ENCODE results near the gene LRP8. TPM values are rescaled to one million over a fixed set of nuclear protein-coding genes. Genes with fewer than 3 reads are reported as not detected.

LRP8 gene
- polyA plus RNA-seq (ENCODE audit: insufficient read length in 3 of 3), result 1 to 10 TPM; 4.6 to 6.3 (median 5.1) TPM

GRCh38 chr1:53328009-53328461 lies at the start of gene LRP8:
Gene LRP8, minus strand, starts transcription at chr1:53328070. Its CDS starts 158 bp downstream, at chr1:53327912.
- no peak for DNase-seq (ENCODE audit: low read depth in 3 of 3, low spot score in 2 of 3)

GRCh38 chr1:53377438-53377841 lies 49.6 kb upstream of the LRP8 start:
- DNase-seq (ENCODE audit: low read depth in 3 of 3, low spot score in 2 of 3), result no peak

- no peak for DNase-seq (ENCODE audit: low read depth in 3 of 3, low spot score in 2 of 3)
These were observed 49.0 kb upstream of the LRP8 start for GRCh38 chr1:53376742-53377437.

DNA sequence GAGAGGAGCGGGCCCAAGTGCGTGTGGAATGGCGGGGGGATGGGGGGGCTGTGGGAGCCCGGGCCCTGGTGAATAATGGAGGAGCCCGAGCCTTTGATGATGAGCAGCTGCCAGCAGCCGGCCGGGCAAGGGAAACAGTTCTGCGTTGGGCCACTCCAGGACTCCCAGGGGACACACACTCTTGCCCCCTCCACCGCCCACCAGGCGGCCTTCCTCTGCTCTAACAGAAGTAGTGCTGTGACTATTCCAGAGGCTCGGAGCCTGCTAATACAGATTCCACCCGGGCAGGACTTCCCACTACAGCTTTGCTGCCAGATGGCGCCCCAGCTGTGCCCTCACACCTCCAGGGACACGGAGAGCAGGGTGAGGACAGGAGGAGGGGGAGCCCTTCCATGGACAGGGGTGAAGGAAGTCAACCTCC lies 48.2 kb upstream of the LRP8 start:
- DNase-seq (ENCODE audit: low read depth in 3 of 3, low spot score in 2 of 3), result no peak

DNA sequence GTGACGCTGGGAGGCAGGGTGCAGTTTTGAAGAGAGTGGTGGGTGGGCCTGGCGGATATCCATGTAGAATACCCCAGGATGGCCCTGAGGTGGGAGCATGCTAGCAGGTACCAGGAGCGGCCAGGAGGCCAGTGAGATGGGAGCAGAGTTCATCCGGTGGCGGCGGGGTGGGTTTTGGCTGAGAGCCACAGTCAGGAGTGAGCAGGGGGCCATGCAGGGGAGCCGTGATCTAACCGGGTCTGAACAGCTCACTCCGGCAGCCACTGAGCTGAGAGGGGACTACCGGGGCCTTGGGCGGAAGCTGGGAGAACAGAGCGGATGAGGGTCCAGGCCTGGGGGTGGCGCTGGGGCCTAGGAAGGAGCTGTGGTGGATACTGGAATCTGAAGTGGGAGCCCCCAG lies 47.6 kb upstream of the LRP8 start:
- no peak for DNase-seq (ENCODE audit: low read depth in 3 of 3, low spot score in 2 of 3)

- no peak for DNase-seq (ENCODE audit: low read depth in 3 of 3, low spot score in 2 of 3)
These were observed 45.4 kb upstream of the LRP8 start for GRCh38 chr1:53373246-53373645.

GRCh38 chr1:53372501-53372951 lies 44.7 kb upstream of the LRP8 start:
- no peak for DNase-seq (ENCODE audit: low read depth in 3 of 3, low spot score in 2 of 3)

DNA sequence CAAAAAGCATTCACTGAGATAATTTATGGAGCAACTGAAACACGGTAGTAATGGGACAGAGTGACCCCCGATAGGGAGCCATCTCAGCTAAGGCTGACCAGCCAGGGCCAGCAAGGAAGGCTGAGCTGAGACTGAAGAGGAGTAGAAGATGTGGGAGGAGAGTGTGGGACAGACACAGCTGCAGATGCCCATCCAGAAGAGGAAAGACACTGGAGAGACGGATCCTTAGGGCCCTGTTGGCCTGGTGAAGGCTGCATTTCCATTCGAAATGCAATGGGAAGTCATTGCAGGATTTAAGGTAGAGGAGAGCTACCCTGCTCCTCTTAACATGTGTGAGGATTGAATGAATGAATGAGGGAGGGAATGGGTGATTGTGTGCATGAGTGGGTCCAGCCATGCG lies 44.0 kb upstream of the LRP8 start:
- DNase-seq (ENCODE audit: low read depth in 3 of 3, low spot score in 2 of 3), result no peak

DNA sequence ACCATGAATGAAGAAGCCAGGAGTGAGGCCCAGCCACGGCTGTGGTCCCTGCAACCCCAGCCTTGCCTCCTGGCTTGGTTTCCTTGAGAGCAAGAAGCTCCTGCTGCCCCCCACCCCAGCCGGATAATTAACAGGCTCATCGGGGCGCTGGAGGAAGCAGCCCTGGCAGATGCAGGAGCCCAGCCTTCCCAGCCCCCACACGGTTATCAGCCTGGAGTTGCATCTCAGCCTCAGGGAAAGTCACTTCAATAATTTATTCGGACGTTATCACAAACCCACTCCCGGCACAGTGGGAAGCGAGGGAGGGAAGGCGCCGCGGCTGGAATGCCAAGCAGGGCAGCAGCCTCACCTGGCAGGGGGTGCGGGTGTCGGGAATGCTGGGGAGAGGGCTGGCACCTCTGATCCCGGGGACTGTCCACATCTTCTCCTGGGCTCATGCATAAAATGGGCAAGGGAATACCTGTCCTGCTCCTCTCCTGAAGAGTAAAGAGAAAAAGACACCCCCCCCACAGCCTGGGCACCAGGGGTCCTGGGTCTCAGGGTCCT lies 43.3 kb upstream of the LRP8 start:
- DNase-seq (ENCODE audit: low read depth in 3 of 3, low spot score in 2 of 3), result no peak

GRCh38 chr1:53370369-53370961 lies 42.6 kb upstream of the LRP8 start:
- no peak for DNase-seq (ENCODE audit: low read depth in 3 of 3, low spot score in 2 of 3)

DNA sequence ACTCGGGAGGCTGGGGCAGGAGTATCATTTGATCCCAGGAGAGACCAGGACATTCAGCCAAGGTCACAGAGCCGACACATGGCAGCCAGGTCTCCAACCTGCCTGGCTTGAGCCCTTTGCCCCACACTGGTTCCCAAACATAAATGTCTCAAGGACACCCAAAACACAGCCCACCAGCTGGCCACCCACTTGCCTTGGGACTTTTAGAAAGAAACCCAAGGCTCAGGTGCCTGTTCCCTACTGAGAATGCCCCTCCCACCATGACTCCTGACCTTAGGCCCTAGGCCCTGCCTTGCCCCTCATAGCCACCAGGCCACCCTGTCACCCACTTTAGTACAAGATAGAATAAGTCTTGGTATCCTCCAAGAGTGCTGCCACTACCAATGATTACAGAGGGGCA lies 41.9 kb upstream of the LRP8 start:
- no peak for DNase-seq (ENCODE audit: low read depth in 3 of 3, low spot score in 2 of 3)

DNA sequence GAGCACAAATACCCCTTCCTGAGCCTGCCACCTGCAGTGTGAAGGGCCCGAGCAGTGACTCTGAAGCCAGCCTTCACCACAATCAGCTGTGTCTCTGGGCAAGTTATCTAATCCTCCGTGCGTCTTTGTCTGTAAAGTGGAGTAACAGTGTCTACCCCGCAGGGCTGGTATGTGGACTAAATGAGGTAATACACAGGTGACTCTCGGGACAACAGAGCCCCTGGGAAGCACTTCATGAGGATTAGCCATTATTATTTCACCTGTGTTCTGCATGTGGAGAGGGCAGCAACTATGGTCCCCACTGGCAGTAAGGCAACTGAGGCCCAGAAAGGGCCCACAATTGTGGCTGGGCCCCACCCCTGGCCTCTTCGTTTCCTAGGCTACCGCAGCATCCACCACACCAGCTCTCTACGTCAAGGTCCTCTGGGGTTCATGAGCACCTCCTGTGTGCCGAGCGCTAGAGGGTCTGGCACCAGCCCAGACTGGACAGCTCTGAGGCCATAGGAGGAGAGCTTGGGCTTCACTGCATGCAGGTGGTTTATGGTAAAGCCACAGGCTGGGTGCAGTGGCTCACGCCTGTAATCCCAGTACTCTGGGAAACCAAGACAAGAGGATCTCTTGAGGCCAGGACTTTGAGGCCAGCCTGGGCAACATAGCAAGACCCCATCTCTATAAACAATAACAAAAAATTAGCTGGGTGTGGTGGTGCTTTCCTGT lies 41.3 kb upstream of the LRP8 start:
- no peak for DNase-seq (ENCODE audit: low read depth in 3 of 3, low spot score in 2 of 3)

DNA sequence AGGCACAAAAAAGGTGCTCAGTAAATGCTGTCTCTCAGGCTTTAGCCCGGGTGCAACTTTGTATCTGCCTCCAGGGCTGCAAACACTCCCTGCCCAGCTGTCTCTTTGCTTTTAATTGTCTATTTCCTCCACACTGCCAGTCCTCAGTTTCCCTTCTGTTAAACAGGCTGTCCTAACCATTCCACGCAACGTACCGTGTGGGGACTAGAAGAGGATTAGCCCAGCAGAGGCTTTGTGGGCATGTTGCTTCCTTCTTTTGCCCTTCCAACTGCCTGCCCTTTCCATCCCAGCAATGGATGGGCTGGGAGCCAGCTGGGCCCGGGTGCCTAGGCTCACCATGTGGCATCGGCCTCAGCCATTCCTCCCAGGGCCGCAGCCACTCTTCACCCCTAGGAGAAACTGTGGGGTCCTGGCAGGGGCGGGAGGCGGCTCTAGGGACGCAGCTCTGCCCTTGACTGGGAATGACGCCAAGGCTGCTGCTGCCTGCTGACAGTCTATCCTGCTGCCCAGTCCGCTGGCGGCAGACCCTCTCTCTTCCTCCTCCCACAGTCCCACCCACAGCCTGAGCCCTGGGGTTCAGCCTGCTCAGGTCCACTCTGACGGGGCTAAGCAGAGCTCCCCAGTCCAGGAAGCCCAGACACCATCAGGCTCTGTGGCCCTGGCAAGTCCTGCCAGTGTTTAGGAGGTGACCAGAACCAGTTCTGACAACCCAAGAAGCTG lies 40.6 kb upstream of the LRP8 start:
- no peak for DNase-seq (ENCODE audit: low read depth in 3 of 3, low spot score in 2 of 3)

DNA sequence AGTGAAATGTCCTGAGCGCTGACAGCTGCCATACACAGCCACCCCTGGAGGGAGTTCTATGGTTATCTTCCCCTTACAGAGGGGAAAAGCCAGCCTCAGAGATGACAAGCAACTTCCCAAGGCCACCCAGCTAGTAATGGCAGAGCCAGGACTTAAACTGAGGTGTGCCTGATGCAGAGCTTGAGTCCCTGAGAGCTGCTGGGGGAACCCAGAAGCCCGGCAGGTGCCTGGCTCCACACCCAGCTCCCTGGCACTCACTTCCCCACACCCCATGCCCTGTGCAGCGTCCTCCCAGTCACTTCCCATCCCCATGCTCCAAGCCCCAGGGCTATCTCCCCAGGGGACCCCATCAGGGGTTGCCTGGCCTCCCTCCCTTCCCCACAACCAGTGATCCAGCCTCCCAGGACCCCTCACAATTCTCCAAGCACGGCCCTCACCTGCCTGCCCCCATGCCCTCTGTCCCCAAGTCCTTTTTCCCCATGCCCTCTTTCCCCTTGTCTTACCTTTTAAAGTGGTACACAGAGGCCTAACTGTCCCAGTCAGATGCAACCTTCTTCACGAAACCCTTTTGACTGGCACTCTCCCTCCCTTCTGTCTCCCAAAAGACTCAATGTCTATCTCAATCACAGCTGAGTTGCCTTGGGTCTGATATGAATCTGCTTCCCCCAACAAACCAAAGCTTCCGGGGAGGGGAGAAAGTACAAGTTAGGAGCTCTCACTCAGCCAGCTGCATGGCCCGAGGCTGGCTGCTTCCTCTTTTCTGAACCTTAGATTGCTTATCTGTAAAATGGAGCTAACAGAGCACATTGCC lies 39.8 kb upstream of the LRP8 start:
- no peak for DNase-seq (ENCODE audit: low read depth in 3 of 3, low spot score in 2 of 3)

- DNase-seq (ENCODE audit: low read depth in 3 of 3, low spot score in 2 of 3), result no peak
These were observed 39.1 kb upstream of the LRP8 start for GRCh38 chr1:53366901-53367502.

DNA sequence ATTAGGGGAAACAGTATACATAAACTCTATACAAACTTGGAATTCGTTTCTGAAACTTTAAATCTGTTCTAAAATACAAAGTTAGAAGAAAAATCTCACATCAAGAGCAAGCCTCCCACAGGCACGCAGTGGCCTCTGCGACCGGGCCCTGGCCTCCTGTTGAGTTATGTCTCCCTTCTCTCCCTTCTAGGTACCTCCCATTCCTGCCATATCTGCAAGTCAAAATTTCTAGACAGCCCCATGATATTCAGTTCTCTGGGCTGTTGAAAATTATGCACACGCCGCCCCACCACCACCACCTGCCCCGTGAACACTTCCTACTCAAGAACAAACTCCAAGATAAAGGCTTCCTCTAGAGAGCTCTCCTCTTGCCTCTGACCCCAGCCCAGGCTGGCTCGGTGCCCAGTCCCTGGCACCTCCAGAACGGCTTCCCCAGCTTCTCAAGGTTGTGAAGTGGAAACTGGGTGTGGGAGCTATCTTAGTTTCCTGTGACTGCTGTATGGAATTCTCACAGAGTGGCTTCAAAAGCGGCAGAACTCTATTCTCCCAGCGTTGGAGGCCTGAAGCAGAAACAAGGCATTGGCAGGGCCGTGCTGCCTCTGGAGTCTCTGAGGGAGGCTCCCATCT lies 37.7 kb upstream of the LRP8 start:
- DNase-seq (ENCODE audit: low read depth in 3 of 3, low spot score in 2 of 3), result no peak

DNA sequence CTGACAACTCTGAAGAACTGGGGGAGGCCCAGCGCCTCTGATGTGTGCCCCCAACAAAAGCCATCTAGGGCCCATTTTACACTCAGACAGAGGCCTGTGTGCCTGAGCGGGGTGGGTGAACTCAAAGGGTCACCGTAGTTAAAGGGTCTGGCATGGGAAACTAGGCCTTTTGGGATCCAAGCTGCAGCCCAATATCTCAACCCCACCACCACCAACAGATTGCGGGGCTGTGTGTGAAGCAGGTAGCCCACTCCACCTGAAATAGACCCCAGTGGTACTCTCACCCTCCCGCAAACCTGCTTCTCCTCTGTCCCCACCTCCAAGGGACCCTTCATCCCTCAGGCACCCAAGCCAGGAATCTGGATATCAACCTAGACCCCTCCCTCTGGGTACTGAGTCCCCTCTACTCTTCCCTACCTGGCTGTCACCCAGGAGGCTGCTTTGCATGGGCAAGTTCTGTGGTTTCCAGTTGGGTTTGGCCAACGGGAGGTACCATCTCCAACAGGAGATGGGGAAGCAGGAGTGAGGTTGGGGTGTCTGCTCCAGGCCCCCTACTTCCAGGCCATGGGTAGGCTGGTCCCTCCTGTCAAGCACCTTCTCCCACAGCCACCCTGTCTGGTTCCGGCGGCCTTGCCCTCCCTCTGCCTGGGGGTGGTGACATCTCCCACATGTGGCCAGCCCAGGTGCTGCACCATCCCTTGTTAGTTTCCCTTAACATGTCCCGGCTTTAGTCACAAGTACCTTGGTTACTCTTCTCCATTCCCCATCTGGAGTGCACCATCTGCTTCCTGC lies 35.2 kb upstream of the LRP8 start:
- no peak for DNase-seq (ENCODE audit: low read depth in 3 of 3, low spot score in 2 of 3)

GRCh38 chr1:53362270-53362669 lies 34.4 kb upstream of the LRP8 start:
- no peak for DNase-seq (ENCODE audit: low read depth in 3 of 3, low spot score in 2 of 3)
